DMS 273 treated with DMSO at 0.1 percent for 48 hours (cell line): Measurements from ENCODE around the gene IGFBP1.
"Not testable (repeated sequence)": the region's sequence is repeated elsewhere in the genome, so short reads cannot be mapped to it uniquely, and the experiment has no call there.

Experiments used
- DNase-seq: peaks from one replicate; lab custom pipeline; 2025; lab: John Stamatoyannopoulos, UW

Gene IGFBP1

DNA sequence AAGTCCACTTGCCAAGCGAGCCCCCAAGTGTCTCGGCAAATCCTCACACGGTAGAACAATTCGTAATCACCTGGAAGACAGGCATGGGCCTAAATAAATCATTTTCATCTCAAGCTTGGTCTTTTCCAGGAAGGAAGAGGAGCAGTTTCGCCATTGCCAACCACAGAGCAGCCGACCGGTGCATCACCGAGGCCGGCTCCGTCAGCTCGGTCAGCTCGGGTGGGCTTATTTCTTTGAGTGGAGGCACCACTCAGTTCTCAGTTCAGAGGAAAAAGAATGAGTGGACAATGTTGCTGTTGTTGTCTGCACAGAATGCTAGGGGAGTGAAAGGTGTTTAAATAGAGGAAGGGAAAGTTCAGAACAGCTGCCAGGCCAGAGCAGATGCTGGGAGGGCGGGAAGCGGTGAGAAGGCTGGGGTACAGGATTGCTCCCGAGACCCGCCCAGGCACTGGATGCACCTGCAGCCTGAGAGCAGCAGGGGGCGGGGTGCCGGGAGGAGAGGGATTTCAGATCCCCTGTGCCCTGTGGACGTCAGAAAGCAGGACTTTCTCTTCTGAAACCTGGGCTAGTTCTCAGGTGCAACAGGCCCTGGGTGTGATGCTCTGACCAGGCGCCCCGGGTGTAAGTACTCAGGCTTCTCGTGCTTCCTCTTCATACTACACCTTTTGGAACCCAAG lies 50.5 kb downstream of the IGFBP1 start:
- DNase-seq: no peak

DNA sequence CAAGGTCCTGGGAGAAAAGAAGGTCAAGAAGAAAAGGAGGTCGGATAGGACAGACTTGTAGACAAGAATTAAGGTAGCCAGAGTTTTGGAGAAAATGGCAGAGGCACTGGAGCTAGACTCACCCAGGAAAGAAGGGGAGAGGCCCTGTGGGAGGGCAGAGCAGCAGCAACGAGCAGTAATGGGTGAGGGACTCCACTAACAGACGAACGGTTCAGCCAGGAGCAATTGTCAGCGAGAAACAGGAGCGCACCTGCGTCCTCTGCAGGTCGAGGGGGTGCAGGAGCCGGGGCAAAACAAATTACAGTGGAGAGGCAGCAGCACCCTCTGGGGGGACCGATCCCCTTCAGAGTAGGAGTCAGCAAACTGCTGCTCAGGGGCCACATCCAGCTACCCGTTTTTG lies 51.3 kb downstream of the IGFBP1 start:
- no peak for DNase-seq

DNA sequence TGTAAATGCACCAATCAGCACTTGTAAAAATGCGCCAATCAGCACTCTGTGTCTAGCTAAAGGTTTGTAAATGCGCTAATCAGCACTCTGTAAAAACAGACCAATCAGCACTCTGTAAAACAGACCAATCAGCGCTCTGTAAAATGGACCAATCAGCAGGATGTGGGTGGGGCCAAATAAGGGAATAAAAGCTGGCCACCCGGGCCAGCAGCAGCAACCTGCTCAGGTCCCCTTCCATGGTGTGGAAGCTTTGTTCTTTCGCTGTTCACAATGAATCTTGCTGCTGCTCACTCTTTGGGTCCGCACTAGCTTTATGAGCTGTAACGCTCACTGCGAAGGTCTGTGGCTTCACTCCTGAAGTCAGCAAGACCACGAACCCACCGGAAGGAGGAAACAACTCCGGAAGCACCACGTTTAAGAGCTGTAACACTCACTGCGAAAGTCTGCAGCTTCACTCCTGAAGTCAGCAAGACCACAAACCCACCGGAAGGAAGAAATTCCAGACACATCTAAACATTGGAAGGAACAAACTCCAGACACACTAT lies 52.0 kb downstream of the IGFBP1 start:
- DNase-seq: not testable (repeated sequence)

DNA sequence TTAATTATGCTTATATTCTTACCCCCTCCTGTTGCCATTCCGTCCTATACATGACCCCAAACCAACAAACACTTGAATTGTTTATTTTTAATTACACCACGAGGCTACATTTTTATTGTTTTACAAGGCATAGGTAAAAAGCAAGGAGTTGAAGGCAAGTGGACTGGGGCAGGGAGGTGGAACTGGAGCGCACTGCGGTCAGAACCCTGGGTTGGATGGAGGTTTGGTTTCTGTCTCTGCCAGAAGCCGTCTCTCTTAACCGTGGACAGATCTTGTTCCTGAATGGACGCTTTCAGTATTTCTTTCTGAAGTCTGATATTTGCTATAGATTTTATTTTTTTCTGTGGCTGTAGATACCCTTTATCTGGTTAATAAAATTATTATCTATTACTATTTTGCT lies 52.7 kb downstream of the IGFBP1 start:
- no peak for DNase-seq
